ENCODE results near the gene BUD23. TPM values are rescaled to one million over a fixed set of nuclear protein-coding genes. Genes with fewer than 3 reads are reported as not detected.
A peak's percentile ranks its signal among the peaks of the same experiment; 100 is the strongest.

BUD23 gene
- total RNA-seq, 1 experiment from 2014 or later = 124 TPM

DNA sequence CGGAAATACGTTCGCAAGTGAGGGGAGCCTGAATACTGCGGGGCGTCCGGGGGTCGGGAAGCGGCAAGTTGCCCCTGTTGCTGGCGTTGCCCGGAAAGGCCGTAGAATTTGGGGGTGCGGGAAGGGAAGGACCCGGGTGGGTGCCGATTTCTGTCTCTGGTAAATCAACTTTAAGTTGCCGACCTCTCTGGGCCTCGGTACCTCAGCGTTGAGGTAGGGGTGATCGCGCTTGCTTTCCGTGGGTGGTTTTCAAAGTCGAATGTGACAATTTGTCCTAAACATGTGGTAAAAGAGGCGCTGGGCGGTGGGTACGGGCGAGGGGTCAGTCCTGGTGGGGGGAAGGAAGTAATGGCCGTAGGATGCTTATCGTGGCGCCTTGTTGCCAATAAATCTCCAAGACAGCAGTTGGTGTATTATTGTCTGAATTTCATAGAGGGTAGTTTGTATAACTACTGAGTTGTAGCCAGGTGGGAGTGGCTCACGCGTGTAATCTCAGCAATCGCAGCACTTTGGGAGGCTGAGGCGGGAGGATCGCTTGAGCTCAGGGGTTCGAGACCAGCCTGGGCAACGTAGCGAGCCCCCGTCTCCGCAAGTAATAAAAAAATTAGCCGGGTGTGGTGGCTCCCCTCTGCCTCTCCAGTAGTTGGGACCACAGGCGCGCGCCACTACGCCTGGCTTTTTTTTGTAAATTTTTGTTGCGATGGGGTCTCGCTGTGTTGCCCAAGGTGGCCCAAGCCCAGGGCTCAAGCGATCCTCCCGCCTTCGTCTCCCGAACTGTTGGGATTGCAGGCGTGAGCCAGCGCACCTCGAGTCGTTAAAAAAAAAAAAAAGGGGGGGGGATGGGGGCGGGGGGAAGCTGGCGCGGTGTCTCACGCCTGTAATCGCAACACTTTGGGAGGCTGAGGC is 644 bp downstream of the BUD23 start:
- Histone ChIP-seq H3K4me3 (ENCODE audit: low read length) (peak overlapping the region; percentile 97), H3K36me3 (ENCODE audit: low read depth, low read length) (peaks cover 23% of the 10 kb centered on the region), H3K4me1 (ENCODE audit: insufficient read depth, low read length) (peaks cover 19% of the 10 kb centered on the region), H4K20me1 (ENCODE audit: low read length) (peaks cover 14% of the 10 kb centered on the region), H3K4me2 (ENCODE audit: low read length) (peak overlapping the region; percentile 93), H3K27ac (ENCODE audit: low read length) (peak overlapping the region; percentile 38), H3K27me3 (ENCODE audit: low read length) (no peaks in the 10 kb centered on the region), H3K9me2 (replicated peaks; ENCODE audit: low read length) (no peaks in the 10 kb centered on the region), H3K79me2 (ENCODE audit: low read length) (peaks cover 94% of the 10 kb centered on the region), H3K9me3 (ENCODE audit: low read length) (no peaks in the 10 kb centered on the region), H2AFZ (ENCODE audit: low read length) (peak overlapping the region; percentile 64), H3K9ac (ENCODE audit: low read length) (peak overlapping the region; percentile 96), H3F3A (ENCODE audit: low read length, unreplicated experiment) (no peaks in the 10 kb centered on the region)
- TSS peak; percentile 88 for BruUV-seq (replicated peaks)
- TF ChIP-seq EZH2 (IDR thresholded peaks at IDR 0.05; ENCODE audit: low read length, unreplicated experiment) (no peak), EZH2phosphoT487 (IDR thresholded peaks at IDR 0.05; ENCODE audit: borderline replicate concordance, low read length) (no peak)
- TF ChIP-seq, protein P1, sequence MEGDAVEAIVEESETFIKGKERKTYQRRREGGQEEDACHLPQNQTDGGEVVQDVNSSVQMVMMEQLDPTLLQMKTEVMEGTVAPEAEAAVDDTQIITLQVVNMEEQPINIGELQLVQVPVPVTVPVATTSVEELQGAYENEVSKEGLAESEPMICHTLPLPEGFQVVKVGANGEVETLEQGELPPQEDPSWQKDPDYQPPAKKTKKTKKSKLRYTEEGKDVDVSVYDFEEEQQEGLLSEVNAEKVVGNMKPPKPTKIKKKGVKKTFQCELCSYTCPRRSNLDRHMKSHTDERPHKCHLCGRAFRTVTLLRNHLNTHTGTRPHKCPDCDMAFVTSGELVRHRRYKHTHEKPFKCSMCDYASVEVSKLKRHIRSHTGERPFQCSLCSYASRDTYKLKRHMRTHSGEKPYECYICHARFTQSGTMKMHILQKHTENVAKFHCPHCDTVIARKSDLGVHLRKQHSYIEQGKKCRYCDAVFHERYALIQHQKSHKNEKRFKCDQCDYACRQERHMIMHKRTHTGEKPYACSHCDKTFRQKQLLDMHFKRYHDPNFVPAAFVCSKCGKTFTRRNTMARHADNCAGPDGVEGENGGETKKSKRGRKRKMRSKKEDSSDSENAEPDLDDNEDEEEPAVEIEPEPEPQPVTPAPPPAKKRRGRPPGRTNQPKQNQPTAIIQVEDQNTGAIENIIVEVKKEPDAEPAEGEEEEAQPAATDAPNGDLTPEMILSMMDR (conservative IDR thresholded peaks at IDR 0.05; ENCODE audit: low read depth, low read length) = no peak
- CTCF ChIA-PET = no interaction called here
- DNase-seq (no peak), ATAC-seq (0 out of 2 replicates have a peak, but pooled peaks have one; percentile 3)
- POLR2A ChIA-PET (ENCODE audit: unreplicated experiment) = interaction anchor here (0.6 to 0.7 kb wide), 3 partner anchors 34 to 54 kb away, joined by 3 to 6 read pairs (median 5); partner anchors contain the start of gene ABHD11
- intact Hi-C loops (cut with micrococcal nuclease) = loop anchor here (2.0 kb wide), 1 partner anchor 21 kb away; no protein-coding TSS in a partner anchor

DNA sequence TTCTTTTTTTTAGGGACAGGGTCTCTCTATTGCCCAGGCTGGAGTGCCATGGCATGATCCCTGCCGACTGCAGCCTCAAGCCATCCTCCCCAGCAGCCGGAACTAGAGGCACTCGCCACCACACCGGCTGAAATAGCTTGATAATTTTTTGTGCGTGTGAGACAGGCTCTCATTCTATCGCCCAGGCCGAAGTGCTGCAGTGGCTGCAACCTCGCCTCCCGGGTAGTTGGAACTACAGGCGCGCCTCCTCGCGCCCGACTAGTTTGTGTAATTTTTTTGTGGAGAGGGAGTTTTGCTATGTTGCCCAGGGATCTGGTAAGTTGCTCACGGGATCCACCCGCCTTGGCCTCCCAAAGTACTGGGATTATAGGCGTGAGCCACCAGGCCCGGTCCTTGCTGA is 1.9 kb downstream of the BUD23 start:
- intact Hi-C loops (cut with micrococcal nuclease) = no loop called here
- peaks cover 12% of the 10 kb centered on the region for H3K4me1 ChIP-seq (ENCODE audit: insufficient read depth, low read length)
- H3K9me2 ChIP-seq (replicated peaks; ENCODE audit: low read length) = no peaks in the 10 kb centered on the region
- no peak overlapping the region for H3K27ac ChIP-seq (ENCODE audit: low read length)
- H3F3A ChIP-seq (ENCODE audit: low read length, unreplicated experiment) = no peaks in the 10 kb centered on the region
- no peak overlapping the region; the same call in 1 of the 2 replicates for H3K4me3 ChIP-seq (ENCODE audit: low read length)
- H3K4me2 ChIP-seq (ENCODE audit: low read length) = peak overlapping the region; percentile 93
- ATAC-seq (no peak), DNase-seq (no peak)
- ChIA-PET POLR2A (ENCODE audit: unreplicated experiment) (no interaction called here), CTCF (no interaction called here)
- peaks cover 26% of the 10 kb centered on the region for H3K36me3 ChIP-seq (ENCODE audit: low read depth, low read length)
- H3K9me3 ChIP-seq (ENCODE audit: low read length) = no peaks in the 10 kb centered on the region
- peaks cover 14% of the 10 kb centered on the region for H4K20me1 ChIP-seq (ENCODE audit: low read length)
- no peak overlapping the region for H2AFZ ChIP-seq (ENCODE audit: low read length)
- H3K79me2 ChIP-seq (ENCODE audit: low read length) = peaks cover 88% of the 10 kb centered on the region
- BruUV-seq (replicated peaks) = TSS peak; percentile 11
- H3K9ac ChIP-seq (ENCODE audit: low read length) = no peak overlapping the region
- TF ChIP-seq, protein P1 (conservative IDR thresholded peaks at IDR 0.05; ENCODE audit: low read depth, low read length) = no peak
- no peaks in the 10 kb centered on the region for H3K27me3 ChIP-seq (ENCODE audit: low read length)

DNA sequence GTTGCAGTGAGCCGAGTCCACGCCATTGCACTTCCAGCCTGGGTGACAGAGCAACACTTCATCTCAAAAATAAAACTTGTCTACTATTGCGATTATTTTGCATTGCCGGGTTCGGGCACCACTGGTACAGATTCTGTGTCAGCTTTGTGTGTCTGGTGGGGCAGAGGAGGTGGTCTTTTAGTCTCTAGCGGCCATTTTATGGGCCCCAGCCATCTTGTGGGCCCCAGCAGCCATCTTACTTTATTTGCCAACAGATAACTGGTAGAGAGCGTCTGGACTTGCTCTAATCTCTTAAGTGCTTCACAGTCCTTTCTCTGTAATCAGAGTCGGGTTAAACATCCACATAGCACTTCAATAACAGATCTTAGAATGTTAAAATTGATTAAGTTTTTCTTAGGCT is 4.9 kb downstream of the BUD23 start:
- no peak overlapping the region for H3K4me3 ChIP-seq (ENCODE audit: low read length)
- H3F3A ChIP-seq (ENCODE audit: low read length, unreplicated experiment) = no peaks in the 10 kb centered on the region
- H3K9me2 ChIP-seq (replicated peaks; ENCODE audit: low read length) = no peaks in the 10 kb centered on the region
- no peaks in the 10 kb centered on the region for H4K20me1 ChIP-seq (ENCODE audit: low read length)
- H3K27ac ChIP-seq (ENCODE audit: low read length) = no peak overlapping the region
- intact Hi-C loops (cut with micrococcal nuclease) = no loop called here
- H2AFZ ChIP-seq (ENCODE audit: low read length) = no peak overlapping the region
- BruUV-seq (replicated peaks) = no TSS peak
- ChIA-PET CTCF (interaction anchor here (0.6 kb wide), 1 partner anchor 52 kb away, joined by 3 read pairs; no protein-coding TSS in a partner anchor), POLR2A (ENCODE audit: unreplicated experiment) (no interaction called here)
- H3K27me3 ChIP-seq (ENCODE audit: low read length) = no peaks in the 10 kb centered on the region
- peaks cover 46% of the 10 kb centered on the region for H3K36me3 ChIP-seq (ENCODE audit: low read depth, low read length)
- TF ChIP-seq, protein P1 (conservative IDR thresholded peaks at IDR 0.05; ENCODE audit: low read depth, low read length) = no peak
- no peak for TF ChIP-seq EZH2 (IDR thresholded peaks at IDR 0.05; ENCODE audit: low read length, unreplicated experiment)
- TF ChIP-seq EZH2phosphoT487 (IDR thresholded peaks at IDR 0.05; ENCODE audit: borderline replicate concordance, low read length) = no peak
- DNase-seq = no peak
- H3K4me1 ChIP-seq (ENCODE audit: insufficient read depth, low read length) = no peaks in the 10 kb centered on the region
- H3K4me2 ChIP-seq (ENCODE audit: low read length) = no peak overlapping the region
- no peak for ATAC-seq
- no peaks in the 10 kb centered on the region for H3K9me3 ChIP-seq (ENCODE audit: low read length)
- no peak overlapping the region for H3K9ac ChIP-seq (ENCODE audit: low read length)
- peaks cover 58% of the 10 kb centered on the region for H3K79me2 ChIP-seq (ENCODE audit: low read length)

Data from PC-3 (cell line).